Right cardiac atrium (tissue), 5 donors: ENCODE results near the gene ATXN1. TPM values are rescaled to one million over a fixed set of nuclear protein-coding genes. Genes with fewer than 3 reads are reported as not detected.
A peak's percentile ranks its signal among the peaks of the same experiment; 100 is the strongest.
"Not testable (repeated sequence)": the region's sequence is repeated elsewhere in the genome, so short reads cannot be mapped to it uniquely, and the experiment has no call there.

ENCODE experiments used
- ATAC-seq, 2 donors: fragments of 200-7000 bp; cut with Tn5 transposase; one replicate each; pipeline versions ENCODE4 v1.8.0 to v1.9.1; 2020; ENCODE audit warnings: moderate library complexity in 2 of 2, mild to moderate bottlenecking in 1 of 2
- DNase-seq, 3 donors: peaks; one replicate each; pipeline ENCODE4 v3.0.0-alpha.2; 2020
- H3K27ac ChIP-seq: one replicate; pipeline ENCODE4 v1.5.1; 2013; ENCODE audit warnings: mild to moderate bottlenecking, low read length, control low read depth, moderate library complexity
- H3K27me3 ChIP-seq: one replicate; pipeline ENCODE4 v1.6.1; 2013; ENCODE audit not compliant: control insufficient read depth, insufficient read depth
- H3K4me1 ChIP-seq: one replicate; pipeline ENCODE4 v1.6.1; 2013; ENCODE audit warnings: low read length; ENCODE audit not compliant: control insufficient read depth, insufficient read depth
- H3K4me3 ChIP-seq: one replicate; pipeline ENCODE4 v1.5.1; 2013; ENCODE audit warnings: low read length, control low read depth
- H3K9me3 ChIP-seq: one replicate; pipeline ENCODE4 v1.6.1; 2013; ENCODE audit warnings: low read length; ENCODE audit not compliant: control insufficient read depth
- WGBS: extraction: QIAGEN DNeasy Blood & Tissue Kit; methylation state at CpG from one replicate; pipeline ENCODE4 v1.1.7; 2013; 5-methylcytosine and 5-hydroxymethylcytosine counted together
- intact Hi-C, 4 donors: fragments of 100-400 bp; cut with DNase I; formaldehyde crosslinking; loops; one replicate each; pipeline versions ENCODE4 v1.11.0 to v1.14.0; 2022 to 2023
- polyA plus RNA-seq: library from polyadenylated mRNA; stranded (reverse); fragments of 200-250 nt; gene quantifications from one replicate; pipeline ENCODE4 v1.2.3, GENCODE V29; 2013
- total RNA-seq, 4 donors: library from RNA; stranded (reverse); fragmentation: NEBNext Ultra II Directional; extraction: Animal tissue kit (Norgen Biotek cat#: 25700); gene quantifications; one replicate each; pipeline ENCODE4 v1.2.1, GENCODE V29; 2021
- donor health status: healthy with polysubstance abuse.
- donor health status: DM: no; HTN: yes; CAD: no.
- donor health status: DM: no; HTN: no; CAD: no.
- donor health status: DM: no; HTN: yes; CAD: no; lungs with severe emphysema.
- donor health status: DM: yes; HTN: yes; CAD: no.

Gene ATXN1
- total and polyA plus RNA-seq, 5 donors, result 11.8 to 50.7 (median 47.6) TPM

DNA sequence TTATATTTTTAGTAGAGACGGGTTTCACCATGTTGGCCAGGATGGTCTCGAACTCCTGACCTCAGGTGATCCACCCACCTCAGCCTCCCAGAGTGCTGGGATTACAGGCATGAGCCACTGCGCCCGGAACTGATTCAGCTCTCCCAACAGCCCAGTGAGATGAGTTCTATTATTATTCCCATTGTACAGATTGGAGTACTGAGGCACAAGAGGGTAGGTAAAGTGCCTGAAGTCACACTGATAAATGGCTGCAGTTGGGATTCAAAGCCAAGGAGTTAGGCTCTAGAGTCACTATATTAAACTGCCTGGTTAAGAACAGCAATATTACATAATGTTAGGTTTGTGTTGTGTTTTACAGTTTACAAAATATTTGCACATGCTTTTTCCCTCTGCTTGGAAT, 220.9 kb downstream of the ATXN1 start:
- H3K4me3 ChIP-seq, H3K27ac ChIP-seq, DNase-seq, intact Hi-C loops, H3K27me3 ChIP-seq, ATAC-seq, H3K4me1 ChIP-seq, H3K9me3 ChIP-seq: not testable (repeated sequence)
- over 99% methylated on average over 4 of the region's 4 CpGs for WGBS

DNA sequence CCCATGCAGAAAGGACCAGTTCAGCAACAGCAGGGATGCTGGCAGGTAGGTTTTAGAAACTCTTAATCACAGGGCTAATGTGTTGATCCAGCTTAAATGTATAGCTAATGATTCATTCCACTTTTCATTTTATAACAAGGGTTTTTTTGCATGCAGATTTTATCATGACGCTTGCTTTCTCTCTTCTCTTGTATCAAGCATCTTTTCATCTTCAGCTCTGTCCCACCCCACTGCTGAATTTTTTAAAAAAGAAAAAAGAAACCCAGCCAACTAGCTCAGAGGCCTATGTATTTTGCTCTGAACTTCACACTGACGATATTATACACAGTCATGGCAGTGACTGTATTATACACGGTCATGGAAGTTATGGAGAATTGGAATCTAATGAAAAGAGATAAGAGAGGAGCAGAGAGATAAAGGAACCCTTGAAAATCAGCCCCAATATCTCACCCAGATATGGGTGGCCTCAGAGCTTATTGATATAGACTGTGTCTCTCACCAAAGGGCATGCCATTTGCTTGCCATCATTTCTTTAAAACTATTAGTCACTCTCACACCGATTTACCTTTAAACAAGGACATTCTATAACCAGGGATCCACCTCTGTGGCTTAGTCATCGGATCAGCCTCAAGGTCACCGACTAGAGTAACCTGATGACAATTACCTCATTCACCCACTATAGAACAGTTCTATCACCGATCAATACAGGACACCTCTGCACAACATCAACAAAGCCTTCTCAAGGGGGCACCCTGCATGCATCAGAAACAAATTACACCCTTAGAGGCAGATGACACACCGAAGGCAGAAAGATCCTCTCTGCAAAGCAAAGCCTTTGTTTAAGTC, 222.0 kb downstream of the ATXN1 start:
- intact Hi-C loops, result no loop called here
- Histone ChIP-seq H3K4me1 (no peaks in the 10 kb centered on the region), H3K27ac (no peak overlapping the region), H3K27me3 (no peaks in the 10 kb centered on the region), H3K9me3 (no peaks in the 10 kb centered on the region), H3K4me3 (no peak overlapping the region)
- WGBS, result 84% methylated on average over 8 of the region's 8 CpGs
- DNase-seq (no peak), ATAC-seq (no peak)

DNA sequence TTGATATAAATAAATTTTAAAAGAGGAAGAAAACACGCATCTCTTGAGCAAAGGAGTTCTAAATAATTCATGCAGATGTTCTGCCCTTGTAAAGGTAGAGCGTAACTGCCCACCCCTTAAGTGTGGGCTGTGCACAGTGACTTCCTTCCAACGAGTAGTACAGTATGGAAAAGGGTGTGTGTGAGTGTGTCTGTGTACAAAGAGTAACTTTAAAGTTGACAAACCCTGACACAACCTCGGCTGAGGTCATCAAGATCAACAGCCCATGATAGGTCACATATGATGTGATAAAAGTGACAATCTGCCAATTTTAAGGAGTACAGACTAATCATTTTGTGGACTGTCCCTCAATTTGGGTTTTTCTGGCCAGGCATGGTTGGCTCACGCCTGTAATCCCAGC, 225.7 kb downstream of the ATXN1 start:
- intact Hi-C loops, result no loop called here
- H3K4me3 ChIP-seq, result no peak overlapping the region
- DNase-seq, result no peak
- WGBS, result 80% methylated on average over 5 of the region's 5 CpGs
- no peaks in the 10 kb centered on the region for H3K27me3 ChIP-seq
- peaks cover 2% of the 10 kb centered on the region for H3K4me1 ChIP-seq
- no peaks in the 10 kb centered on the region for H3K9me3 ChIP-seq
- no peak overlapping the region for H3K27ac ChIP-seq
- no peak for ATAC-seq

DNA sequence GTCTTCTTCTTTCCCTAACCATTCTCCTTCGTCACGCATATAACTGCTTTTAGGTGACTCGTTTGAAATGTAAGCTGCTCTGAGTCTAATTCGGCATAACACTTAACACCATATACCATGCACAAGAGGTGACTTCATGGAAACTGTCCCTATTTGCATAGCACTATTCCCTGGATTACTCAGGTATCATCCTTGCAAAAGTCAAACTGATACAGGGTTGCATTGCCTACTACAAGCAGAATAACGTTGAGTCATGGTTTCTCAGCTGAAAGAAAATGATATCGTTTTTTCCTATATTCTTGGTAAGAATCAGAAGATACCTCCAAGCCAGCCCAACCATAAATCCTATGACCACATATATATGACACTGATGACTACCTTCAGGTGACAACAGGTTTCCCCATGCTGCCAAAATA, 227.5 kb downstream of the ATXN1 start:
- Histone ChIP-seq H3K9me3 (no peaks in the 10 kb centered on the region), H3K27ac (no peak overlapping the region), H3K27me3 (no peaks in the 10 kb centered on the region), H3K4me3 (no peak overlapping the region), H3K4me1 (peaks cover 2% of the 10 kb centered on the region)
- WGBS, result 91% methylated on average over 6 of the region's 6 CpGs
- intact Hi-C loops, result no loop called here
- DNase-seq (no peak), ATAC-seq (no peak)

DNA sequence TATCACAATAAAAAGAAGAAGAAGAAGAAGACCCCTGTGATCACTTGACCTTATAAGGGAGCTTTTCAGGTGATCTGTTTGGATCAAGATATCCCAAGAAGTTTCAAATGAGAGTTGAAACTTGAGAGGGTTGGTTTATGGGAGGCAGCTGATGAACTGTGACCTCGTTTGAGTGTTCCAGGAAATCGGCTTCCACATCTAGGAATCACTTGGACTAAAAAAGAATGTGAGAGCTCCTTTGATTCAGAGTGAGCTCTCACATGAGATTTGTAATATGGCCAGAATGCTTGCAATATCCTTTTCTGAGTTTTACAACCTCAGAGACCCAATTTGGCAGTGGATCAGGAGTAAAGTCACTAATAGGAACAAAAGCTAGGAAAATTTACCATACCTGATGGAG, 228.1 kb downstream of the ATXN1 start:
- DNase-seq, result no peak
- 43% methylated on average over 2 of the region's 2 CpGs for WGBS
- intact Hi-C loops, result no loop called here
- ATAC-seq, result no peak
- H3K27me3 ChIP-seq, result no peaks in the 10 kb centered on the region
- H3K4me1 ChIP-seq, result peaks cover 2% of the 10 kb centered on the region
- no peak overlapping the region for H3K4me3 ChIP-seq
- H3K27ac ChIP-seq, result no peak overlapping the region
- no peaks in the 10 kb centered on the region for H3K9me3 ChIP-seq

DNA sequence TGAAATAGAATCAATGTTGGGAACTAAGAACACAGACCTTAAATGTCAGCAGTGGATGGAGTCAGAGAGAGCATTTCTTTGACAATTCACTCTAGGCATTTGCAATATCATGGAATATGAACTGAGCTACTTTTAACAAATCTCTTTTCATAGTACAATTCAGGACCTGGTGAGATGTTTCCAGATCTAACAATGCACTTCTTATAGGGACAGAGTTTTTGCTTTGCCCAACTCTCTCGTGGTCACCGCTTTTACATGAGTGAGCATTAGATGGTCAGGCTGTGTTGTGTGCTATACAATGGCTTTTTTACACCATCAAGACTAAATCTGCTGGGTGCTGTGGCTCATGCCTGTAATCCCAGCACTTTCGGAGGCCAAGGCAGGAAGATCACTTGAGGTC, 233.6 kb downstream of the ATXN1 start:
- Histone ChIP-seq H3K4me3 (no peak overlapping the region), H3K9me3 (no peaks in the 10 kb centered on the region), H3K27me3 (no peaks in the 10 kb centered on the region), H3K4me1 (peaks cover 4% of the 10 kb centered on the region), H3K27ac (no peak overlapping the region)
- 91% methylated on average over 3 of the region's 3 CpGs for WGBS
- DNase-seq (no peak), ATAC-seq (no peak)
- intact Hi-C loops, result no loop called here

DNA sequence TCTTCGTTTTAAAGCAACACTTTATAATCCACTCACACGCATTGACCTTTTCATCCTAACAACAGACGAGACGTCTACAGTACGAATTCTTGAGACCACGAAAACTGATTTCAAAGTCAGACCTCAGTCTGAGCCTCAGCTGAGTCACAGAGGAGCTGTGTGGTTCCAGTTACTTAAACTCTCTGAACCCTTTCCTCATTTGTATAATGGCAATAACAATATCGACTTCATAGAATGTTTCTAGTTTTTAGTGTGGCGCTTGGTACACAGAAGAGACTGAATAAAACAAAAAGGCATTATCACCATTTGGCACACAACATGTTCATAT, 236.9 kb downstream of the ATXN1 start:
- Histone ChIP-seq H3K4me3 (no peak overlapping the region), H3K27me3 (no peaks in the 10 kb centered on the region), H3K27ac (no peak overlapping the region), H3K4me1 (peaks cover 8% of the 10 kb centered on the region), H3K9me3 (no peaks in the 10 kb centered on the region)
- intact Hi-C loops, result no loop called here
- WGBS, result 83% methylated on average over 8 of the region's 8 CpGs
- ATAC-seq, result no peak
- DNase-seq, result no peak

DNA sequence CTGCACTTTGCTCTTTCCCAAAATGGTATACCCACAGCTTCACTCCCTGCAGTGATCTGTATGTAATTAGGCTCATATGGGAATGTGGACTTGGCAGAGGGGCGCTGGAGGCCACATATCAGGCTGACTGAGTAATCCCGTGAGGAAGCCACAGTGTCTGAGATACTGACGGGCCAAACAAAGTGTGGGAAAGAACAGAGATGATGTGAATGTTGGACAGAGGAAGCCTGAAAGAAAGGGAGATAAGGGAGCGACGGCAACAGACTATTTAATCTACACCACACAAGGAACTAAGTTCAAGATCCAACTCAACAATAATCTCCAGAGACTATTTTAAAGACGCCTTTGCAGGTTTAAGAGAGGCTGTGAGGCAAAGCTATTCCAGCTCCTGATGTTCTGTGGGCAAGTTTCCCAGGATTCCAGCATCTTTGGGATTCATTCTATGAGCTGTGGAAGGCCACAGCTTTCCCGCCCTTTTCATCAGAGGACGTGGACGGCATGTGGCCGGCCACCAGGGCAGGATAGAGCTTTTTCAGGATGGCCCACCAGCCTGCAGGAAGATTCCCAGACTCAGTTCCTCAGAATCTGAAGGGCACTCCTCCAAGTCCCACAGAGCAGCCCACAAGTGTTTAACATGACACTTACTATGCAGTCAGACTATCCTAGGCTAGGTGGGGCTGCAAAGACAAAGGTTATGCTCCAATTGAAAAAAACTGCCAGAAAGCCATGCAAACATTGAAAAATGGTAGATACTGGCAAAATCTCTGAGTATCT, 237.5 kb downstream of the ATXN1 start:
- 36% methylated on average over 10 of the region's 10 CpGs for WGBS
- no peaks in the 10 kb centered on the region for H3K9me3 ChIP-seq
- no peaks in the 10 kb centered on the region for H3K27me3 ChIP-seq
- peaks cover 9% of the 10 kb centered on the region for H3K4me1 ChIP-seq
- intact Hi-C loops, result no loop called here
- peak; percentile 89 to 90 for ATAC-seq
- no peak overlapping the region for H3K4me3 ChIP-seq
- peak overlapping the region; percentile 45 for H3K27ac ChIP-seq
- DNase-seq, result peak; percentile 40 to 77 (median 69)

DNA sequence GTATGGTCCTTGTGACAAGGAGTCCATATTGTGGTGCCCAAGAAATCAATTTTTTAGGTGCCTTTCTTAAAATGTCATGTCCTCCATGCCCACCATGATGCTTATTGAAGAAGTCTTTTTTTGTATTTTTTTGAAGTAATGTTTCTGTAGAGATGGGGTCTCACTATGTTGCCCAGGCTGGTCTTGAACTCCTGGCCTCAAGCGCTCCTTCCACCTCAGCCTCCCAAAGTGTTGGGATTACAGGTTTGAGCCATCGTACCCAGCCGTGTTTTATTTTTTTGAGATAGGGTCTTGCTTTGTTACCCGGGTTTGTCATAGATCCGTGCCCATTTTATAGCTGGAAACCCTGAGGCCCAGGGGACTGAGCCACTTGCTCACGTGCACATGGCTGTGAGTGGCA, 238.3 kb downstream of the ATXN1 start:
- intact Hi-C loops, result no loop called here
- ATAC-seq, result no peak
- Histone ChIP-seq H3K27me3 (no peaks in the 10 kb centered on the region), H3K9me3 (no peaks in the 10 kb centered on the region), H3K4me1 (peaks cover 9% of the 10 kb centered on the region), H3K4me3 (no peak overlapping the region), H3K27ac (no peak overlapping the region)
- no peak for DNase-seq
- 93% methylated on average over 6 of the region's 6 CpGs for WGBS

DNA sequence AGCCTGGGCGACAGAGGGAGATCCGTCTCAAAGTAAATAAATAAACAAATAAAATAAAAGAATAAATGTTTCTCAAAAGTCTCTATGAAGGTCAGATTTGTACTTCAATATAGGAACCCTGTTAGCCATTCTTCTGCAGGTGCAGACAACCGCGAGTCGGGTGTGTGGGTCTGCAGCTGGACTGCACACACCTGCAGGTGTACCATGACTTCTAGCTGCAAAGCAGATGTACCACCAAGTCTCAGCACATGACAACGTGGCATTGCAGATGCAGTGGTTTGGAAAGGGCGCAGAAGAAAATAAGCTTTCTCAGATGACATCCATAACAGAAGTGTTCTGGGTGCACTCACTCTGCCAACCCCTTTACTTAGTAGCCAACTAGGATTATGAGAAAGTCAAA, 239.7 kb downstream of the ATXN1 start:
- peaks cover 9% of the 10 kb centered on the region for H3K4me1 ChIP-seq
- 96% methylated on average over 7 of the region's 7 CpGs for WGBS
- DNase-seq (no peak), ATAC-seq (no peak)
- no peak overlapping the region for H3K27ac ChIP-seq
- no peak overlapping the region for H3K4me3 ChIP-seq
- no peaks in the 10 kb centered on the region for H3K27me3 ChIP-seq
- intact Hi-C loops, result no loop called here
- H3K9me3 ChIP-seq, result no peaks in the 10 kb centered on the region
